GM23338 (cell line): Measurements from ENCODE around the gene CCL17. TPM values are rescaled to one million over a fixed set of nuclear protein-coding genes. Genes with fewer than 3 reads are reported as not detected.

Experiments used
- polyA plus RNA-seq: library from polyadenylated mRNA; unstranded; fragments of >200 nt; fragmentation: Nextera tagmentation; extraction: Ambion mirVana; gene quantifications from 2 replicates; pipeline ENCODE4 v1.2.1, GENCODE V29; 2016
- total RNA-seq: library from RNA; depleted of rRNA; stranded (reverse); fragments of >200 nt; shearing (Covaris generic); gene quantifications from 2 replicates; pipeline ENCODE4 v1.2.3, GENCODE V29; 2014; rRNA removed

The CCL17 gene
- total and polyA plus RNA-seq, 2 experiments from 2014 or later, result not detected

Other genes with a start within 250 kb of the CCL17 start
- 78.0 and 111 TPM in 2 replicates for gene PSME3IP1, start 218.7 kb upstream of the CCL17 start, total RNA-seq
- gene PSME3IP1, start 218.7 kb upstream of the CCL17 start, polyA plus RNA-seq, result 93.2 and 105 TPM in 2 replicates
- 35.9 and 39.7 TPM in 2 replicates for gene RSPRY1, start 218.4 kb upstream of the CCL17 start, total RNA-seq
- 20.4 and 25.8 TPM in 2 replicates for gene RSPRY1, start 218.4 kb upstream of the CCL17 start, polyA plus RNA-seq
- gene ARL2BP, start 159.5 kb upstream of the CCL17 start, total RNA-seq, result 13.2 and 13.4 TPM in 2 replicates
- gene ARL2BP, start 159.5 kb upstream of the CCL17 start, polyA plus RNA-seq, result 10.3 and 10.9 TPM in 2 replicates
- gene PLLP, start 120.1 kb upstream of the CCL17 start, total RNA-seq, result 2.1 and 6.1 TPM in 2 replicates
- gene PLLP, start 120.1 kb upstream of the CCL17 start, polyA plus RNA-seq, result 1.3 and 1.9 TPM in 2 replicates
- gene CCL22, start 46.0 kb upstream of the CCL17 start, total RNA-seq, result not detected in 2 replicates
- 0.19 and 0.42 TPM in 2 replicates for gene CCL22, start 46.0 kb upstream of the CCL17 start, polyA plus RNA-seq
- gene CX3CL1, start 32.3 kb upstream of the CCL17 start, total RNA-seq, result 0.16 and 2.8 TPM in 2 replicates
- gene CX3CL1, start 32.3 kb upstream of the CCL17 start, polyA plus RNA-seq, result 0.24 and 0.30 TPM in 2 replicates
- gene CIAPIN1, start 42.6 kb downstream of the CCL17 start, total RNA-seq, result 70.3 and 75.4 TPM in 2 replicates
- gene CIAPIN1, start 42.6 kb downstream of the CCL17 start, polyA plus RNA-seq, result 36.5 and 40.0 TPM in 2 replicates
- 24.7 and 36.3 TPM in 2 replicates for gene COQ9, start 42.7 kb downstream of the CCL17 start, total RNA-seq
- 26.6 and 28.6 TPM in 2 replicates for gene COQ9, start 42.7 kb downstream of the CCL17 start, polyA plus RNA-seq
- gene POLR2C, start 57.9 kb downstream of the CCL17 start, total RNA-seq, result 107 and 123 TPM in 2 replicates
- 36.4 and 37.6 TPM in 2 replicates for gene POLR2C, start 57.9 kb downstream of the CCL17 start, polyA plus RNA-seq
- 26.6 and 29.1 TPM in 2 replicates for gene DOK4, start 81.7 kb downstream of the CCL17 start, total RNA-seq
- 11.4 and 12.9 TPM in 2 replicates for gene DOK4, start 81.7 kb downstream of the CCL17 start, polyA plus RNA-seq
- 4.7 and 5.2 TPM in 2 replicates for gene CCDC102A, start 131.8 kb downstream of the CCL17 start, total RNA-seq
- gene CCDC102A, start 131.8 kb downstream of the CCL17 start, polyA plus RNA-seq, result 2.0 and 3.2 TPM in 2 replicates
- 5.5 and 11.1 TPM in 2 replicates for gene ADGRG5, start 137.9 kb downstream of the CCL17 start, total RNA-seq
- gene ADGRG5, start 137.9 kb downstream of the CCL17 start, polyA plus RNA-seq, result 2.2 and 2.6 TPM in 2 replicates
- gene ADGRG1, start 223.9 kb downstream of the CCL17 start, total RNA-seq, result 0.12 and 0.14 TPM in 2 replicates
- 0.09 and 0.47 TPM in 2 replicates for gene ADGRG1, start 223.9 kb downstream of the CCL17 start, polyA plus RNA-seq